Mesenchymal stem cell (in vitro differentiated cells and primary cell): Measurements from ENCODE around the gene CDH4.

Experiments used
- DNase-seq: peaks from one replicate; pipeline ENCODE4 v3.0.0-alpha.2; 2013
- H2AFZ ChIP-seq: one replicate; pipeline ENCODE4 v1.6.1; 2013; ENCODE audit warnings: low read depth, mild to moderate bottlenecking, control low read depth, inconsistent platforms, low read length, moderate library complexity
- H2AK5ac ChIP-seq: 2 replicates; pipeline ENCODE4 v1.6.1; 2013; ENCODE audit warnings: low read length, moderate library complexity, mild to moderate bottlenecking, inconsistent platforms; ENCODE audit not compliant: severe bottlenecking
- H2BK120ac ChIP-seq: one replicate; pipeline ENCODE4 v1.6.1; 2013; ENCODE audit warnings: low read depth, mild to moderate bottlenecking, inconsistent platforms, low read length, moderate library complexity
- H2BK12ac ChIP-seq, 2 experiments: one replicate each; pipeline ENCODE4 v1.6.1; 2013; ENCODE audit warnings: inconsistent platforms in 2 of 2, low read length in 2 of 2, mild to moderate bottlenecking in 2 of 2, moderate library complexity in 2 of 2, control low read depth in 1 of 2
- H2BK15ac ChIP-seq: one replicate; pipeline ENCODE4 v1.6.1; 2013; ENCODE audit warnings: mild to moderate bottlenecking, low read depth, inconsistent platforms; ENCODE audit not compliant: poor library complexity, severe bottlenecking
- H2BK5ac ChIP-seq: 2 replicates; pipeline ENCODE4 v1.6.1; 2013; ENCODE audit warnings: low read depth, mild to moderate bottlenecking, low read length, control low read depth, inconsistent platforms; ENCODE audit not compliant: poor library complexity, severe bottlenecking
- H3K14ac ChIP-seq, 2 experiments: one replicate each; pipeline ENCODE4 v1.6.1; 2013; ENCODE audit warnings: inconsistent platforms in 2 of 2, low read length in 2 of 2, control low read depth in 1 of 2, mild to moderate bottlenecking in 1 of 2, moderate library complexity in 1 of 2
- H3K18ac ChIP-seq, 2 experiments: one replicate each; pipeline ENCODE4 v1.6.1; 2013; ENCODE audit warnings: inconsistent platforms in 2 of 2, low read length in 2 of 2, control low read depth in 1 of 2, low read depth in 1 of 2, mild to moderate bottlenecking in 1 of 2
- H3K23ac ChIP-seq, 2 experiments: one replicate each; pipeline ENCODE4 v1.6.1; 2013; ENCODE audit warnings: inconsistent platforms in 2 of 2, low read length in 2 of 2, mild to moderate bottlenecking in 2 of 2, moderate library complexity in 2 of 2, control low read depth in 1 of 2
- H3K27ac ChIP-seq: 2 replicates; pipeline ENCODE4 v1.5.1; 2013; ENCODE audit warnings: mild to moderate bottlenecking, moderate library complexity, low read length, control low read depth, inconsistent platforms; ENCODE audit not compliant: poor library complexity, severe bottlenecking
- H3K27me3 ChIP-seq, 2 experiments: 2 replicates each; pipeline versions ENCODE4 v1.6.1 to v1.7.0; 2013; ENCODE audit warnings: low read length in 2 of 2, mild to moderate bottlenecking in 2 of 2, moderate library complexity in 2 of 2, control low read depth in 1 of 2, inconsistent platforms in 1 of 2; ENCODE audit not compliant: control insufficient read depth in 1 of 2, insufficient read depth in 1 of 2
- H3K36me3 ChIP-seq, 2 experiments: 2 replicates each; pipeline versions ENCODE4 v1.6.1 to v1.7.0; 2013; ENCODE audit warnings: low read length in 2 of 2, control low read depth in 1 of 2, inconsistent platforms in 1 of 2, low read depth in 1 of 2, mild to moderate bottlenecking in 1 of 2; ENCODE audit not compliant: insufficient read depth in 2 of 2, control insufficient read depth in 1 of 2
- H3K4ac ChIP-seq, 2 experiments: one replicate each; pipeline ENCODE4 v1.6.1; 2013; ENCODE audit warnings: inconsistent platforms in 2 of 2, low read length in 2 of 2, mild to moderate bottlenecking in 2 of 2, moderate library complexity in 2 of 2, control low read depth in 1 of 2, low read depth in 1 of 2
- H3K4me1 ChIP-seq: 2 replicates; pipeline ENCODE4 v1.6.1; 2013; ENCODE audit warnings: low read depth, low read length, control low read depth; ENCODE audit not compliant: control insufficient read depth, insufficient read depth
- H3K4me2 ChIP-seq: 2 replicates; pipeline ENCODE4 v1.6.1; 2013; ENCODE audit warnings: low read length, mild to moderate bottlenecking, inconsistent platforms; ENCODE audit not compliant: poor library complexity, severe bottlenecking
- H3K4me3 ChIP-seq, 2 experiments: 2 replicates each; pipeline versions ENCODE4 v1.5.1 to v1.7.0; 2013; ENCODE audit warnings: low read length in 2 of 2, mild to moderate bottlenecking in 2 of 2, control low read depth in 1 of 2, low read depth in 1 of 2; ENCODE audit not compliant: insufficient read depth in 1 of 2
- H3K79me1 ChIP-seq: replicated peaks from 2 replicates; pipeline ENCODE4 v1.6.1; 2013; ENCODE audit warnings: mild to moderate bottlenecking, control low read depth, low read length, inconsistent platforms; ENCODE audit not compliant: poor library complexity, severe bottlenecking
- H3K9ac ChIP-seq: 2 replicates; pipeline ENCODE4 v1.7.0; 2013; ENCODE audit warnings: mild to moderate bottlenecking, low read length, moderate library complexity
- H3K9me3 ChIP-seq: 2 replicates; pipeline ENCODE4 v1.7.0; 2013; ENCODE audit warnings: mild to moderate bottlenecking, low read length; ENCODE audit not compliant: control insufficient read depth
- H4K8ac ChIP-seq: one replicate; pipeline ENCODE4 v1.6.1; 2013; ENCODE audit warnings: inconsistent platforms, mild to moderate bottlenecking, low read length, moderate library complexity
- H4K91ac ChIP-seq: one replicate; pipeline ENCODE4 v1.6.1; 2013; ENCODE audit warnings: mild to moderate bottlenecking, low read length, inconsistent platforms
- WGBS: methylation state at CpG from one replicate; pipeline ENCODE4 v1.1.7; 2013; ENCODE audit warnings: mixed read lengths; 5-methylcytosine and 5-hydroxymethylcytosine counted together

The CDH4 gene

GRCh38 chr20:61857414-61857775, 605.3 kb downstream of the CDH4 start:
- Histone ChIP-seq H2BK15ac (no peak overlapping the region), H3K79me1 (no peaks in the 10 kb centered on the region), H3K4ac (no peak overlapping the region)

DNA sequence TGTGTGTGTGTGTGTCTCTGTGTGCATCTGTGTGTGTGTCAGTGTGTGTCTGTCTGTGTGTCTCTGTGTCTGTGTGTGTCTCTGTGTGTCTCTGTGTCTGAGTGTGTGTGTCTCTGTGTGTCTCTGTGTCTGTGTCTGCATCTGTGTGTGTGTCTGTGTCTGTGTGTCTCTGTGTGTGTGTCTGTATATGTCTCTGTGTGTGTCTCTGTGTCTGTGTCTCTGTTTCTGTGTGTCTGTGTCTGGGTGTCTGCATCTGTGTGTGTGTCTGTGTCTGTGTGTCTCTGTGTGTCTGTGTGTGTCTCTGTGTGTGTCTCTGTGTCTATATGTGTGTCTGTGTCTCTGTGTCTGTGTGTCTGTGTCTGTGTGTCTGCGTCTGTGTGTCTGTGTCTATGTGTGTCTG, 605.8 kb downstream of the CDH4 start:
- H3K18ac ChIP-seq, result no peak overlapping the region
- DNase-seq, result no peak

More at GRCh38 chr20:61857414-61857775, 605.3 kb downstream of the CDH4 start:
- no peak overlapping the region for H2BK120ac ChIP-seq
- no peak overlapping the region for H3K27ac ChIP-seq
- H3K4me1 ChIP-seq, result peaks cover 9% of the 10 kb centered on the region
- no peak overlapping the region for H3K4me3 ChIP-seq
- no peak overlapping the region for H3K18ac ChIP-seq
- no peak overlapping the region for H3K14ac ChIP-seq
- H4K8ac ChIP-seq, result no peak overlapping the region
- H3K23ac ChIP-seq, result no peak overlapping the region
- H2BK12ac ChIP-seq, result no peak overlapping the region
- no peaks in the 10 kb centered on the region for H3K27me3 ChIP-seq
- no peak overlapping the region for H2AFZ ChIP-seq
- no peak overlapping the region for H2AK5ac ChIP-seq
- H3K9me3 ChIP-seq, result no peaks in the 10 kb centered on the region
- H3K4me2 ChIP-seq, result no peak overlapping the region
- no peaks in the 10 kb centered on the region for H3K36me3 ChIP-seq
- no peak for DNase-seq
- H2BK5ac ChIP-seq, result no peak overlapping the region
- WGBS, result 88% methylated on average over 9 of the region's 10 CpGs
- no peak overlapping the region for H3K9ac ChIP-seq
- H4K91ac ChIP-seq, result no peak overlapping the region

GRCh38 chr20:61859767-61860166, 607.7 kb downstream of the CDH4 start:
- Histone ChIP-seq H4K8ac (no peak overlapping the region), H2AFZ (no peak overlapping the region), H2AK5ac (no peak overlapping the region), H2BK12ac (no peak overlapping the region), H2BK5ac (no peak overlapping the region), H3K9me3 (no peaks in the 10 kb centered on the region), H3K36me3 (no peaks in the 10 kb centered on the region), H2BK15ac (no peak overlapping the region), H3K23ac (no peak overlapping the region), H3K4me2 (no peak overlapping the region), H3K27me3 (no peaks in the 10 kb centered on the region), H3K79me1 (no peaks in the 10 kb centered on the region), H2BK120ac (no peak overlapping the region), H3K27ac (no peak overlapping the region), H3K4me3 (no peak overlapping the region), H3K14ac (no peak overlapping the region), H3K18ac (no peak overlapping the region), H3K4me1 (peaks cover 9% of the 10 kb centered on the region), H3K9ac (no peak overlapping the region), H4K91ac (no peak overlapping the region), H3K4ac (no peak overlapping the region)
- no peak for DNase-seq
- WGBS, result 96% methylated on average over 13 of the region's 13 CpGs

More for the DNA sequence above, 605.8 kb downstream of the CDH4 start:
- Histone ChIP-seq H3K9ac (no peak overlapping the region), H2BK15ac (no peak overlapping the region), H3K4me2 (no peak overlapping the region), H3K4me1 (peaks cover 9% of the 10 kb centered on the region), H3K27ac (no peak overlapping the region), H3K27me3 (no peaks in the 10 kb centered on the region), H2BK12ac (no peak overlapping the region), H3K4me3 (no peak overlapping the region), H3K36me3 (no peaks in the 10 kb centered on the region), H4K91ac (no peak overlapping the region), H3K14ac (peak overlapping the region in 1 of 2 experiments; percentile 27), H3K79me1 (no peaks in the 10 kb centered on the region), H3K4ac (no peak overlapping the region), H3K9me3 (no peaks in the 10 kb centered on the region), H2AFZ (no peak overlapping the region), H2BK5ac (no peak overlapping the region), H2AK5ac (no peak overlapping the region), H4K8ac (no peak overlapping the region), H3K23ac (no peak overlapping the region), H2BK120ac (no peak overlapping the region)
- 100% methylated on average over 1 of the region's 1 CpG for WGBS

GRCh38 chr20:61860260-61860987, 608.4 kb downstream of the CDH4 start:
- DNase-seq, result no peak
- no peak overlapping the region for H2AFZ ChIP-seq
- no peak overlapping the region for H3K4me3 ChIP-seq
- no peaks in the 10 kb centered on the region for H3K79me1 ChIP-seq
- H4K8ac ChIP-seq, result no peak overlapping the region
- H3K4me2 ChIP-seq, result no peak overlapping the region
- no peak overlapping the region for H3K4ac ChIP-seq
- H3K36me3 ChIP-seq, result no peaks in the 10 kb centered on the region
- no peak overlapping the region for H2BK12ac ChIP-seq
- H2AK5ac ChIP-seq, result no peak overlapping the region
- no peak overlapping the region for H2BK5ac ChIP-seq
- WGBS, result 66% methylated on average over 8 of the region's 8 CpGs
- H3K14ac ChIP-seq, result no peak overlapping the region
- no peak overlapping the region for H2BK120ac ChIP-seq
- H3K4me1 ChIP-seq, result peaks cover 9% of the 10 kb centered on the region
- peaks cover 0 to 4% of the 10 kb centered on the region in 2 experiments for H3K27me3 ChIP-seq
- no peaks in the 10 kb centered on the region for H3K9me3 ChIP-seq
- H2BK15ac ChIP-seq, result no peak overlapping the region
- no peak overlapping the region for H3K23ac ChIP-seq
- H3K27ac ChIP-seq, result no peak overlapping the region
- no peak overlapping the region for H3K9ac ChIP-seq
- H3K18ac ChIP-seq, result no peak overlapping the region
- H4K91ac ChIP-seq, result no peak overlapping the region
